HepG2 (cell line): ENCODE measurements around the gene SYTL1. TPM values are rescaled to one million over a fixed set of nuclear protein-coding genes. Genes with fewer than 3 reads are reported as not detected.

ENCODE experiments used
- ATAC-seq: fragments of 200-7000 bp; cut with Tn5 transposase; 3 replicates; pipeline ENCODE4 v1.9.1; 2020; ENCODE audit warnings: mild to moderate bottlenecking, moderate library complexity
- BruUV-seq: library from RNA; stranded (reverse); fragments of 400-500 nt; replicated peaks from 2 replicates; lab custom pipeline; 2021; lab: Mats Ljungman, UMichigan
- CTCF ChIA-PET: fragments of 300-600 bp; formaldehyde crosslinking; extraction: SDS; loops from one replicate; lab custom pipeline; 2021; ENCODE audit warnings: low total read pairs, inconsistent platforms, low intra/inter-chr PET ratio; lab: Yijun Ruan, JAX
- POLR2A ChIA-PET: fragments of 350-600 bp; sonication (Branson Sonifier 250); formaldehyde crosslinking; loops from one replicate; lab custom pipeline; 2020; ENCODE audit warnings: antibody characterized with exemption, inconsistent platforms; lab: Yijun Ruan, JAX
- DNase-seq: peaks from one replicate; pipeline ENCODE4 v3.0.0-alpha.2; 2015; ENCODE audit warnings: low spot score
- FAIRE-seq: peaks from 3 replicates; lab custom pipeline; 2011; peaks lifted over from hg19 to GRCh38; lab: Jason Lieb, UNC
- H2AFZ ChIP-seq: one replicate; pipeline ENCODE4 v1.6.1; 2011; ENCODE audit warnings: low read length, inconsistent platforms
- H3K27ac ChIP-seq: fragments of 300-600 bp; 3 replicates; pipeline ENCODE4 v1.8.0; 2011; ENCODE audit warnings: mixed run types, mild to moderate bottlenecking, mixed read lengths, low read length, inconsistent platforms; ENCODE audit not compliant: insufficient read depth; ENCODE audit errors: extremely low read length
- H3K27me3 ChIP-seq, 2 experiments: fragments of 200-600 bp in 1 of 2; 2 replicates in 1 of 2; 3 replicates in 1 of 2; pipeline versions ENCODE4 v1.6.0 to v1.8.0; 2011; ENCODE audit warnings: low read length in 2 of 2, mild to moderate bottlenecking in 2 of 2, moderate library complexity in 2 of 2, inconsistent platforms in 1 of 2; ENCODE audit not compliant: insufficient read depth in 2 of 2, control insufficient read depth in 1 of 2
- H3K36me3 ChIP-seq, 2 experiments: fragments of 200-600 bp in 1 of 2; replicated peaks in 1 of 2; 2 replicates in 1 of 2; 3 replicates in 1 of 2; pipeline versions ENCODE4 v1.5.1 to v1.8.0; 2011; ENCODE audit warnings: low read length in 2 of 2, inconsistent platforms in 1 of 2; ENCODE audit not compliant: insufficient read depth in 2 of 2, control insufficient read depth in 1 of 2
- H3K4me1 ChIP-seq: 2 replicates; pipeline ENCODE4 v1.5.1; 2012; ENCODE audit warnings: low read length, inconsistent platforms; ENCODE audit not compliant: insufficient read depth
- H3K4me2 ChIP-seq: 2 replicates; pipeline ENCODE4 v1.6.0; 2011; ENCODE audit warnings: low read depth, low read length, inconsistent platforms
- H3K4me3 ChIP-seq, 3 experiments: fragments of 200-600 bp in 1 of 3; sonication (generic), shearing (Covaris generic) in 1 of 3; replicated peaks in 1 of 3; 2 replicates each; pipeline ENCODE4 v1.5.1; 2011 to 2016; ENCODE audit warnings: low read length in 3 of 3, inconsistent platforms in 2 of 3, low read depth in 2 of 3, mild to moderate bottlenecking in 2 of 3, control low read depth in 1 of 3, mixed read lengths in 1 of 3; ENCODE audit not compliant: insufficient read depth in 1 of 3
- H3K79me2 ChIP-seq: one replicate; pipeline ENCODE4 v1.6.1; 2011; ENCODE audit warnings: low read length, inconsistent platforms; ENCODE audit not compliant: insufficient read depth
- H3K9ac ChIP-seq: 2 replicates; pipeline ENCODE4 v1.6.0; 2011; ENCODE audit warnings: mild to moderate bottlenecking, low read depth, low read length, inconsistent platforms; ENCODE audit not compliant: insufficient read depth
- H3K9me3 ChIP-seq: 2 replicates; pipeline ENCODE4 v1.5.1; 2012; ENCODE audit warnings: mild to moderate bottlenecking, low read length
- H4K20me1 ChIP-seq: 2 replicates; pipeline ENCODE4 v1.6.0; 2011; ENCODE audit warnings: inconsistent platforms, mild to moderate bottlenecking, low read length, moderate library complexity; ENCODE audit not compliant: insufficient read depth
- CEBPG ChIP-seq: IDR thresholded peaks from 2 replicates; pipeline ENCODE4 v1.6.1; 2016
- MYC ChIP-seq: sonication (generic); formaldehyde crosslinking; IDR thresholded peaks from 2 replicates; pipeline ENCODE4 v1.9.0; 2021; ENCODE audit warnings: missing genetic modification reagents, borderline replicate concordance
- NFKB2 ChIP-seq: sonication (generic); formaldehyde crosslinking; IDR thresholded peaks from 2 replicates; pipeline ENCODE4 v1.4.0; 2020; ENCODE audit warnings: missing genetic modification reagents, borderline replicate concordance
- ZFP82 ChIP-seq: sonication (generic); formaldehyde crosslinking; IDR thresholded peaks from 2 replicates; pipeline ENCODE4 v1.5.1; 2020; ENCODE audit warnings: mild to moderate bottlenecking, missing genetic modification reagents, borderline replicate concordance
- ZNF432 ChIP-seq: sonication (generic); formaldehyde crosslinking; IDR thresholded peaks from 2 replicates; pipeline ENCODE4 v1.5.0; 2020; ENCODE audit warnings: missing genetic modification reagents, mild to moderate bottlenecking, borderline replicate concordance
- ZNF773 ChIP-seq: sonication (generic); formaldehyde crosslinking; IDR thresholded peaks from 2 replicates; pipeline ENCODE4 v1.4.0; 2020; ENCODE audit warnings: missing genetic modification reagents, borderline replicate concordance
- WGBS: methylation state at CpG from one replicate; pipeline ENCODE4 v1.1.6; 2017; ENCODE audit warnings: low lambda C conversion rate; 5-methylcytosine and 5-hydroxymethylcytosine counted together
- in situ Hi-C: cut with HindIII; loops from 2 replicates; pipeline ENCODE4 v1.10.0; 2017; ENCODE audit warnings: low pct_unique_long_range_greater_than_20kb; ENCODE audit not compliant: extremely low pct_ligation_motif_present
- intact Hi-C: fragments of 100-400 bp; cut with micrococcal nuclease; formaldehyde crosslinking; loops from one replicate; pipeline ENCODE4 v1.10.0; 2022; ENCODE audit not compliant: unreplicated experiment
- polyA plus RNA-seq, 8 experiments: library from polyadenylated mRNA; depleted of rRNA in 3 of 8; stranded (reverse) in 7 of 8; unstranded in 1 of 8; fragments of >200 nt; fragmentation: Illumina TruSeq in 4 of 8; extraction: Trizol in 4 of 8; gene quantifications; 2 replicates each; pipeline versions ENCODE4 v1.2.1 to v1.2.3, GENCODE V29; 2011 to 2016; ENCODE audit warnings: low read depth in 4 of 8, missing spikeins in 1 of 8, mixed read lengths in 1 of 8; ENCODE audit not compliant: insufficient read depth in 1 of 8
- total RNA-seq, 5 experiments: library from RNA; depleted of rRNA; stranded (reverse); fragments of >200 nt; fragmentation: Illumina TruSeq; extraction: Trizol; gene quantifications; 2 replicates each; pipeline ENCODE4 v1.2.3, GENCODE V29; 2016; ENCODE audit warnings: low read depth in 1 of 5
- TF ChIP-seq, protein P1 (sequence below): sonication (generic); formaldehyde crosslinking; IDR thresholded peaks from 2 replicates; pipeline ENCODE4 v1.9.0; 2021; ENCODE audit warnings: missing genetic modification reagents, mild to moderate bottlenecking, borderline replicate concordance
- TF ChIP-seq, protein P2 (sequence below): sonication (generic); formaldehyde crosslinking; IDR thresholded peaks from 2 replicates; pipeline ENCODE4 v1.4.0; 2020; ENCODE audit warnings: mild to moderate bottlenecking, missing genetic modification reagents

The SYTL1 gene
- total and polyA plus RNA-seq, 2 of the 13 experiments (the other 11 are each of a cell fraction or from before 2014, with no cell fraction given), result 11.1 to 17.8 TPM

DNA sequence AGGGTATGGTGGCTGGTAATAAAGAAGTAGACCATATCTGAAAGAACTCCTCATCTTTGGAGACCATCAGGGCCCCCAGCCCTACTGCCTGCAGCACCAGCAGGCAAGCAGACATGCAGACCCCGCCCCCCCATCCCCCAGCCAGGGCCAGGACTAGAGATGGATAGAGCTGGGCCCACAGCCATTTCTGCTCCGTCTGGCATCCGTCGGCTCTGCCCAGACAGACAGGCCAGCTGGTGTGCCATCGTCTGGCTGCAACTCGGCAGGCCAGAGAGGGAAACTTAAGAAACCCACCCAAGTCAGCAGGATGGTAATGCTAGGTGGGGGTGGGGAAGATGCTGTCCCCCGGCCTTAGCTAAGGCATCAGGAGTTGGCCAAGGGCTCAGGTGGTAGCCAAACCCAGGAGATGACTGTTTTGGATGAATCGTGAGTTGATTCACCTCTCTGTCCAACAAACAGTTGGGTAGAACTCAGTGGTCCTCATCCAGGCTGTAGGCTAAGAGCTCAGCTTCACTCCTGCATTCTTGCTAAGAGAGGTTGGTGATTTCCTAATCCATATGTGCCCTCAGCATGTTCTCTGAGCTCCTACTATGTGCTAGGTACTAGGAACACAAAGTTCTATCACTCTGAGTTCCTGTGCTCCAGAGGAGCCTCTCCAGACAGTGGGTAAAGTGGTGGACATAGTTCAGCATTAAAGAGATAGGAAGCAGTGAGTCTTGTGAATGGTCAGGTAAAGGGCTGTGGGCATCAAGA, 43.0 kb upstream of the SYTL1 start:
- Histone ChIP-seq H3K9ac (no peak overlapping the region), H3K4me3 (no peak overlapping the region), H3K36me3 (peaks cover 0 to 22% of the 10 kb centered on the region in 2 experiments; a peak in 2 of 5 replicates), H3K4me1 (no peaks in the 10 kb centered on the region), H3K27me3 (no peaks in the 10 kb centered on the region), H3K27ac (no peak overlapping the region), H3K9me3 (no peaks in the 10 kb centered on the region), H3K4me2 (no peak overlapping the region), H4K20me1 (no peaks in the 10 kb centered on the region), H3K79me2 (no peaks in the 10 kb centered on the region), H2AFZ (no peak overlapping the region)
- ChIA-PET POLR2A (no interaction called here), CTCF (interaction anchor here (4.0 kb wide), 1 partner anchor 89 kb away, joined by 43 read pairs; no protein-coding TSS in a partner anchor)
- TF ChIP-seq, protein P1, sequence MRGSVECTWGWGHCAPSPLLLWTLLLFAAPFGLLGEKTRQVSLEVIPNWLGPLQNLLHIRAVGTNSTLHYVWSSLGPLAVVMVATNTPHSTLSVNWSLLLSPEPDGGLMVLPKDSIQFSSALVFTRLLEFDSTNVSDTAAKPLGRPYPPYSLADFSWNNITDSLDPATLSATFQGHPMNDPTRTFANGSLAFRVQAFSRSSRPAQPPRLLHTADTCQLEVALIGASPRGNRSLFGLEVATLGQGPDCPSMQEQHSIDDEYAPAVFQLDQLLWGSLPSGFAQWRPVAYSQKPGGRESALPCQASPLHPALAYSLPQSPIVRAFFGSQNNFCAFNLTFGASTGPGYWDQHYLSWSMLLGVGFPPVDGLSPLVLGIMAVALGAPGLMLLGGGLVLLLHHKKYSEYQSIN, result no peak
- no peak for TF ChIP-seq ZNF432 (CRISPR knock-in tag)
- TF ChIP-seq NFKB2, result no peak
- TF ChIP-seq CEBPG, result no peak
- TF ChIP-seq, protein P2, sequence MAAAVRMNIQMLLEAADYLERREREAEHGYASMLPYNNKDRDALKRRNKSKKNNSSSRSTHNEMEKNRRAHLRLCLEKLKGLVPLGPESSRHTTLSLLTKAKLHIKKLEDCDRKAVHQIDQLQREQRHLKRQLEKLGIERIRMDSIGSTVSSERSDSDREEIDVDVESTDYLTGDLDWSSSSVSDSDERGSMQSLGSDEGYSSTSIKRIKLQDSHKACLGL (CRISPR knock-in tag), result no peak
- TF ChIP-seq ZNF773 (CRISPR knock-in tag), result no peak
- TF ChIP-seq ZFP82 (CRISPR knock-in tag), result no peak
- TF ChIP-seq MYC (CRISPR knock-in tag), result no peak
- WGBS, result 63% methylated on average over 1 of the region's 8 CpGs
- in situ Hi-C loops (loop anchor here (5.0 to 10.0 kb wide), 2 partner anchors 93 to 306 kb away; partner anchors contain the start of genes AHDC1 and GPR3), intact Hi-C loops (no loop called here)
- DNase-seq (no peak), FAIRE-seq (no peak), ATAC-seq (no peak)
- BruUV-seq, result no TSS peak
